Right atrium auricular region (tissue), 2 donors: Measurements from ENCODE around the gene MISP3. TPM values are rescaled to one million over a fixed set of nuclear protein-coding genes. Genes with fewer than 3 reads are reported as not detected.

Experiments used
- DNase-seq: peaks from one replicate; pipeline ENCODE4 v3.0.0-alpha.2; 2019; ENCODE audit warnings: low spot score
- H3K27ac ChIP-seq, 2 donors: fragments of 200-600 bp; sonication (generic); 1 replicate in 1 of 2; 2 replicates in 1 of 2; pipeline ENCODE4 v1.5.1; 2016 to 2019
- H3K27me3 ChIP-seq, 2 donors: fragments of 200-600 bp; sonication (generic); one replicate each; pipeline versions ENCODE4 v1.5.1 to v1.6.0; 2017 to 2019
- H3K36me3 ChIP-seq: fragments of 200-600 bp; sonication (generic); one replicate; pipeline ENCODE4 v1.5.1; 2016
- H3K4me1 ChIP-seq, 2 donors: fragments of 200-600 bp; sonication (generic); one replicate each; pipeline versions ENCODE4 v1.5.1 to v1.6.0; 2017 to 2019
- H3K4me3 ChIP-seq, 2 donors: fragments of 200-600 bp; sonication (generic); 1 replicate in 1 of 2; 2 replicates in 1 of 2; pipeline ENCODE4 v1.5.1; 2017 to 2019; ENCODE audit warnings: mild to moderate bottlenecking in 1 of 2, moderate library complexity in 1 of 2
- H3K9me3 ChIP-seq, 2 donors: fragments of 200-600 bp; sonication (generic); one replicate each; pipeline ENCODE4 v1.5.1; 2019
- CTCF ChIP-seq, 2 donors: fragments of 200-600 bp; sonication (generic); IDR thresholded peaks; one replicate each; pipeline ENCODE4 v1.5.1; 2019; ENCODE audit warnings: antibody characterized with exemption in 2 of 2
- total RNA-seq, 2 donors: library from RNA; depleted of rRNA; stranded (reverse); fragments of >200 nt; gene quantifications; one replicate each; pipeline ENCODE4 v1.1.0, GENCODE V29; 2016

Gene MISP3
- total RNA-seq, 2 donors from 2014 or later: 8.7 to 12.1 TPM

- peaks cover 0 to 5% of the 10 kb centered on the region in 2 donors for H3K4me1 ChIP-seq
- no peaks in the 10 kb centered on the region for H3K36me3 ChIP-seq
- no peak for TF ChIP-seq CTCF (IDR thresholded peaks at IDR 0.05)
- no peak overlapping the region for H3K4me3 ChIP-seq
- H3K27ac ChIP-seq: no peak overlapping the region
- no peak for DNase-seq
- H3K9me3 ChIP-seq: no peaks in the 10 kb centered on the region
- H3K27me3 ChIP-seq: no peaks in the 10 kb centered on the region
These were observed 20.1 kb upstream of the MISP3 start for GRCh38 chr19:14052470-14052869.

GRCh38 chr19:14053032-14053431 is 19.6 kb upstream of the MISP3 start:
- no peak for TF ChIP-seq CTCF (IDR thresholded peaks at IDR 0.05)

GRCh38 chr19:14053500-14053899 is 19.1 kb upstream of the MISP3 start:
- DNase-seq: no peak
- H3K4me1 ChIP-seq: peaks cover 0 to 15% of the 10 kb centered on the region in 2 donors
- no peaks in the 10 kb centered on the region for H3K36me3 ChIP-seq
- no peak overlapping the region for H3K27ac ChIP-seq
- no peaks in the 10 kb centered on the region for H3K27me3 ChIP-seq
- no peak overlapping the region for H3K4me3 ChIP-seq
- no peak for TF ChIP-seq CTCF (IDR thresholded peaks at IDR 0.05)
- no peaks in the 10 kb centered on the region for H3K9me3 ChIP-seq

More at GRCh38 chr19:14053032-14053431, 19.6 kb upstream of the MISP3 start:
- Histone ChIP-seq H3K27me3 (no peaks in the 10 kb centered on the region), H3K36me3 (no peaks in the 10 kb centered on the region), H3K9me3 (no peaks in the 10 kb centered on the region), H3K4me1 (peaks cover 0 to 10% of the 10 kb centered on the region in 2 donors), H3K4me3 (no peak overlapping the region), H3K27ac (no peak overlapping the region)
- DNase-seq: no peak

GRCh38 chr19:14054099-14054498 is 18.5 kb upstream of the MISP3 start:
- Histone ChIP-seq H3K27me3 (no peaks in the 10 kb centered on the region), H3K4me1 (peaks cover 0 to 15% of the 10 kb centered on the region in 2 donors), H3K9me3 (no peaks in the 10 kb centered on the region), H3K27ac (no peak overlapping the region), H3K36me3 (no peaks in the 10 kb centered on the region), H3K4me3 (no peak overlapping the region)
- no peak for TF ChIP-seq CTCF (IDR thresholded peaks at IDR 0.05)
- DNase-seq: no peak

- Histone ChIP-seq H3K36me3 (no peaks in the 10 kb centered on the region), H3K9me3 (no peaks in the 10 kb centered on the region), H3K4me3 (no peak overlapping the region), H3K27me3 (no peaks in the 10 kb centered on the region), H3K27ac (no peak overlapping the region), H3K4me1 (peaks cover 0 to 15% of the 10 kb centered on the region in 2 donors)
- no peak for TF ChIP-seq CTCF (IDR thresholded peaks at IDR 0.05)
- no peak for DNase-seq
These were observed 17.9 kb upstream of the MISP3 start for GRCh38 chr19:14054721-14055120.

GRCh38 chr19:14055396-14055795 is 17.2 kb upstream of the MISP3 start:
- H3K4me1 ChIP-seq: peaks cover 0 to 15% of the 10 kb centered on the region in 2 donors
- no peaks in the 10 kb centered on the region for H3K9me3 ChIP-seq
- no peak for DNase-seq
- TF ChIP-seq CTCF (IDR thresholded peaks at IDR 0.05): no peak
- no peak overlapping the region for H3K4me3 ChIP-seq
- H3K36me3 ChIP-seq: no peaks in the 10 kb centered on the region
- no peaks in the 10 kb centered on the region for H3K27me3 ChIP-seq
- no peak overlapping the region for H3K27ac ChIP-seq
